ENCODE measurements around the gene COPS7A. TPM values are rescaled to one million over a fixed set of nuclear protein-coding genes. Genes with fewer than 3 reads are reported as not detected.

Gene COPS7A
- total and polyA plus RNA-seq, 9 of the 15 experiments (the other 6 are each of a cell fraction or from before 2014, with no cell fraction given), result 12.7 to 36.0 (median 24.3) TPM

DNA sequence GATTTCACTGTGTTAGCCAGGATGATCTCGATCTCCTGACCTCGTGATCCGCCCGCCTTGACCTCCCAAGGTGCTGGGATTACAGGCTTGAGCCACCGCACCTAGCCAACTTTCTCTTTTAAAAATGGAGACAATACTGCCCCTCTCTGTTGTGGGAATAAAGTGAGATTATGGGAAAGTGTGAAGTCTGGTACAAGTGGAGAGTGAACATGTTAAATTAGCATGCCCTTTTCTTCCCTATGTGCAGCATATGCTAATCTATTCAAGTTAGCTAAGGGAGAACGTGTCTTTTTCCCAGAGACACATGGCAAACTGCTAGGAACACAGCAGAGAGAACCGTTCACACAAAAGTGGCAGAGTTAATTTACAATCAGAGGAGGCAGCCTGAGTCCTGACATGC, 1.5 kb downstream of the COPS7A start:
- CTCF ChIA-PET (ENCODE audit: low intra/inter-chr PET ratio), result no interaction called here
- H3K9me1 ChIP-seq (ENCODE audit: control insufficient read depth, insufficient read depth, low read length), result no peaks in the 10 kb centered on the region
- H3K4me1 ChIP-seq (replicated peaks in 1 of 2; ENCODE audit: control insufficient read depth in 2 of 2, insufficient read depth in 2 of 2, low read length in 2 of 2), result peaks cover 10 to 25% of the 10 kb centered on the region in 2 experiments; a peak in 4 of 5 replicates
- no peaks in the 10 kb centered on the region for H3K9me3 ChIP-seq (replicated peaks; ENCODE audit: control insufficient read depth, insufficient read depth, low read depth, low read length)
- in situ Hi-C loops (cut with MboI), result no loop called here
- H3K9ac ChIP-seq (ENCODE audit: insufficient read depth in 1 of 2, low read depth in 2 of 2, low read length in 2 of 2), result peak overlapping the region; percentile 68 to 72
- H3K4me3 ChIP-seq, result no peak overlapping the region; the same call in 1 of the 2 replicates
- intact Hi-C loops (cut with micrococcal nuclease), result no loop called here
- no peak for FAIRE-seq
- TF ChIP-seq, protein P1, sequence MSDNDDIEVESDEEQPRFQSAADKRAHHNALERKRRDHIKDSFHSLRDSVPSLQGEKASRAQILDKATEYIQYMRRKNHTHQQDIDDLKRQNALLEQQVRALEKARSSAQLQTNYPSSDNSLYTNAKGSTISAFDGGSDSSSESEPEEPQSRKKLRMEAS (CRISPR knock-in tag; IDR thresholded peaks at IDR 0.05), result peak; percentile 34; the same call in 1 of the 2 replicates
- TF ChIP-seq, protein P2, sequence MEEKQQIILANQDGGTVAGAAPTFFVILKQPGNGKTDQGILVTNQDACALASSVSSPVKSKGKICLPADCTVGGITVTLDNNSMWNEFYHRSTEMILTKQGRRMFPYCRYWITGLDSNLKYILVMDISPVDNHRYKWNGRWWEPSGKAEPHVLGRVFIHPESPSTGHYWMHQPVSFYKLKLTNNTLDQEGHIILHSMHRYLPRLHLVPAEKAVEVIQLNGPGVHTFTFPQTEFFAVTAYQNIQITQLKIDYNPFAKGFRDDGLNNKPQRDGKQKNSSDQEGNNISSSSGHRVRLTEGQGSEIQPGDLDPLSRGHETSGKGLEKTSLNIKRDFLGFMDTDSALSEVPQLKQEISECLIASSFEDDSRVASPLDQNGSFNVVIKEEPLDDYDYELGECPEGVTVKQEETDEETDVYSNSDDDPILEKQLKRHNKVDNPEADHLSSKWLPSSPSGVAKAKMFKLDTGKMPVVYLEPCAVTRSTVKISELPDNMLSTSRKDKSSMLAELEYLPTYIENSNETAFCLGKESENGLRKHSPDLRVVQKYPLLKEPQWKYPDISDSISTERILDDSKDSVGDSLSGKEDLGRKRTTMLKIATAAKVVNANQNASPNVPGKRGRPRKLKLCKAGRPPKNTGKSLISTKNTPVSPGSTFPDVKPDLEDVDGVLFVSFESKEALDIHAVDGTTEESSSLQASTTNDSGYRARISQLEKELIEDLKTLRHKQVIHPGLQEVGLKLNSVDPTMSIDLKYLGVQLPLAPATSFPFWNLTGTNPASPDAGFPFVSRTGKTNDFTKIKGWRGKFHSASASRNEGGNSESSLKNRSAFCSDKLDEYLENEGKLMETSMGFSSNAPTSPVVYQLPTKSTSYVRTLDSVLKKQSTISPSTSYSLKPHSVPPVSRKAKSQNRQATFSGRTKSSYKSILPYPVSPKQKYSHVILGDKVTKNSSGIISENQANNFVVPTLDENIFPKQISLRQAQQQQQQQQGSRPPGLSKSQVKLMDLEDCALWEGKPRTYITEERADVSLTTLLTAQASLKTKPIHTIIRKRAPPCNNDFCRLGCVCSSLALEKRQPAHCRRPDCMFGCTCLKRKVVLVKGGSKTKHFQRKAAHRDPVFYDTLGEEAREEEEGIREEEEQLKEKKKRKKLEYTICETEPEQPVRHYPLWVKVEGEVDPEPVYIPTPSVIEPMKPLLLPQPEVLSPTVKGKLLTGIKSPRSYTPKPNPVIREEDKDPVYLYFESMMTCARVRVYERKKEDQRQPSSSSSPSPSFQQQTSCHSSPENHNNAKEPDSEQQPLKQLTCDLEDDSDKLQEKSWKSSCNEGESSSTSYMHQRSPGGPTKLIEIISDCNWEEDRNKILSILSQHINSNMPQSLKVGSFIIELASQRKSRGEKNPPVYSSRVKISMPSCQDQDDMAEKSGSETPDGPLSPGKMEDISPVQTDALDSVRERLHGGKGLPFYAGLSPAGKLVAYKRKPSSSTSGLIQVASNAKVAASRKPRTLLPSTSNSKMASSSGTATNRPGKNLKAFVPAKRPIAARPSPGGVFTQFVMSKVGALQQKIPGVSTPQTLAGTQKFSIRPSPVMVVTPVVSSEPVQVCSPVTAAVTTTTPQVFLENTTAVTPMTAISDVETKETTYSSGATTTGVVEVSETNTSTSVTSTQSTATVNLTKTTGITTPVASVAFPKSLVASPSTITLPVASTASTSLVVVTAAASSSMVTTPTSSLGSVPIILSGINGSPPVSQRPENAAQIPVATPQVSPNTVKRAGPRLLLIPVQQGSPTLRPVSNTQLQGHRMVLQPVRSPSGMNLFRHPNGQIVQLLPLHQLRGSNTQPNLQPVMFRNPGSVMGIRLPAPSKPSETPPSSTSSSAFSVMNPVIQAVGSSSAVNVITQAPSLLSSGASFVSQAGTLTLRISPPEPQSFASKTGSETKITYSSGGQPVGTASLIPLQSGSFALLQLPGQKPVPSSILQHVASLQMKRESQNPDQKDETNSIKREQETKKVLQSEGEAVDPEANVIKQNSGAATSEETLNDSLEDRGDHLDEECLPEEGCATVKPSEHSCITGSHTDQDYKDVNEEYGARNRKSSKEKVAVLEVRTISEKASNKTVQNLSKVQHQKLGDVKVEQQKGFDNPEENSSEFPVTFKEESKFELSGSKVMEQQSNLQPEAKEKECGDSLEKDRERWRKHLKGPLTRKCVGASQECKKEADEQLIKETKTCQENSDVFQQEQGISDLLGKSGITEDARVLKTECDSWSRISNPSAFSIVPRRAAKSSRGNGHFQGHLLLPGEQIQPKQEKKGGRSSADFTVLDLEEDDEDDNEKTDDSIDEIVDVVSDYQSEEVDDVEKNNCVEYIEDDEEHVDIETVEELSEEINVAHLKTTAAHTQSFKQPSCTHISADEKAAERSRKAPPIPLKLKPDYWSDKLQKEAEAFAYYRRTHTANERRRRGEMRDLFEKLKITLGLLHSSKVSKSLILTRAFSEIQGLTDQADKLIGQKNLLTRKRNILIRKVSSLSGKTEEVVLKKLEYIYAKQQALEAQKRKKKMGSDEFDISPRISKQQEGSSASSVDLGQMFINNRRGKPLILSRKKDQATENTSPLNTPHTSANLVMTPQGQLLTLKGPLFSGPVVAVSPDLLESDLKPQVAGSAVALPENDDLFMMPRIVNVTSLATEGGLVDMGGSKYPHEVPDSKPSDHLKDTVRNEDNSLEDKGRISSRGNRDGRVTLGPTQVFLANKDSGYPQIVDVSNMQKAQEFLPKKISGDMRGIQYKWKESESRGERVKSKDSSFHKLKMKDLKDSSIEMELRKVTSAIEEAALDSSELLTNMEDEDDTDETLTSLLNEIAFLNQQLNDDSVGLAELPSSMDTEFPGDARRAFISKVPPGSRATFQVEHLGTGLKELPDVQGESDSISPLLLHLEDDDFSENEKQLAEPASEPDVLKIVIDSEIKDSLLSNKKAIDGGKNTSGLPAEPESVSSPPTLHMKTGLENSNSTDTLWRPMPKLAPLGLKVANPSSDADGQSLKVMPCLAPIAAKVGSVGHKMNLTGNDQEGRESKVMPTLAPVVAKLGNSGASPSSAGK (IDR thresholded peaks at IDR 0.05), result peak; percentile 63
- TF ChIP-seq, protein P3, sequence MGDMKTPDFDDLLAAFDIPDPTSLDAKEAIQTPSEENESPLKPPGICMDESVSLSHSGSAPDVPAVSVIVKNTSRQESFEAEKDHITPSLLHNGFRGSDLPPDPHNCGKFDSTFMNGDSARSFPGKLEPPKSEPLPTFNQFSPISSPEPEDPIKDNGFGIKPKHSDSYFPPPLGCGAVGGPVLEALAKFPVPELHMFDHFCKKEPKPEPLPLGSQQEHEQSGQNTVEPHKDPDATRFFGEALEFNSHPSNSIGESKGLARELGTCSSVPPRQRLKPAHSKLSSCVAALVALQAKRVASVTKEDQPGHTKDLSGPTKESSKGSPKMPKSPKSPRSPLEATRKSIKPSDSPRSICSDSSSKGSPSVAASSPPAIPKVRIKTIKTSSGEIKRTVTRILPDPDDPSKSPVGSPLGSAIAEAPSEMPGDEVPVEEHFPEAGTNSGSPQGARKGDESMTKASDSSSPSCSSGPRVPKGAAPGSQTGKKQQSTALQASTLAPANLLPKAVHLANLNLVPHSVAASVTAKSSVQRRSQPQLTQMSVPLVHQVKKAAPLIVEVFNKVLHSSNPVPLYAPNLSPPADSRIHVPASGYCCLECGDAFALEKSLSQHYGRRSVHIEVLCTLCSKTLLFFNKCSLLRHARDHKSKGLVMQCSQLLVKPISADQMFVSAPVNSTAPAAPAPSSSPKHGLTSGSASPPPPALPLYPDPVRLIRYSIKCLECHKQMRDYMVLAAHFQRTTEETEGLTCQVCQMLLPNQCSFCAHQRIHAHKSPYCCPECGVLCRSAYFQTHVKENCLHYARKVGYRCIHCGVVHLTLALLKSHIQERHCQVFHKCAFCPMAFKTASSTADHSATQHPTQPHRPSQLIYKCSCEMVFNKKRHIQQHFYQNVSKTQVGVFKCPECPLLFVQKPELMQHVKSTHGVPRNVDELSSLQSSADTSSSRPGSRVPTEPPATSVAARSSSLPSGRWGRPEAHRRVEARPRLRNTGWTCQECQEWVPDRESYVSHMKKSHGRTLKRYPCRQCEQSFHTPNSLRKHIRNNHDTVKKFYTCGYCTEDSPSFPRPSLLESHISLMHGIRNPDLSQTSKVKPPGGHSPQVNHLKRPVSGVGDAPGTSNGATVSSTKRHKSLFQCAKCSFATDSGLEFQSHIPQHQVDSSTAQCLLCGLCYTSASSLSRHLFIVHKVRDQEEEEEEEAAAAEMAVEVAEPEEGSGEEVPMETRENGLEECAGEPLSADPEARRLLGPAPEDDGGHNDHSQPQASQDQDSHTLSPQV (IDR thresholded peaks at IDR 0.05), result peak; percentile 70
- no peak for TF ChIP-seq HDAC2 (IDR thresholded peaks at IDR 0.05)
- TF ChIP-seq HNRNPH1 (optimal IDR thresholded peaks at IDR 0.05; ENCODE audit: low read depth, low read length), result no peak
- no TSS peak for BruUV-seq (replicated peaks)
- 18% methylated on average over 6 of the region's 7 CpGs for WGBS (ENCODE audit: insufficient coverage, low coverage, missing lambda C conversion rate)
- peak overlapping the region; percentile 93 for H3K4me2 ChIP-seq (ENCODE audit: insufficient read depth, low read length)
- no peaks in the 10 kb centered on the region for H3K27me3 ChIP-seq (ENCODE audit: control insufficient read depth in 2 of 2, insufficient read depth in 2 of 2, low read length in 2 of 2)
- POLR2A ChIA-PET, result interaction anchor here (1.0 to 2.9 kb wide), 2 partner anchors 36 to 87 kb away, joined by 4 to 12 read pairs; partner anchors contain the start of gene ZNF384
- no peak for ATAC-seq
- peak overlapping the region; percentile 74 for H2AFZ ChIP-seq (ENCODE audit: low read depth, low read length)
- no peak for DNase-seq (ENCODE audit: extremely low read depth in 1 of 4, low spot score in 3 of 4)
- peaks cover 13% of the 10 kb centered on the region for H3K79me2 ChIP-seq (ENCODE audit: control insufficient read depth, insufficient read depth, low read length)
- peaks cover 22% of the 10 kb centered on the region; the same call in 2 of the 3 replicates for H3K36me3 ChIP-seq (ENCODE audit: control insufficient read depth, insufficient read depth, low read length)
- H4K20me1 ChIP-seq (replicated peaks; ENCODE audit: control insufficient read depth, insufficient read depth, low read length), result no peaks in the 10 kb centered on the region
- H3K27ac ChIP-seq (ENCODE audit: extremely low read depth, low read depth, low read length), result peak overlapping the region; percentile 88

Measured in K562 (cell line).